Mesenchymal stem cell (in vitro differentiated cells and primary cell): ENCODE measurements around the gene MISP.

ENCODE experiments used
- DNase-seq: peaks from one replicate; pipeline ENCODE4 v3.0.0-alpha.2; 2013
- H2AFZ ChIP-seq: one replicate; pipeline ENCODE4 v1.6.1; 2013; ENCODE audit warnings: low read depth, mild to moderate bottlenecking, control low read depth, inconsistent platforms, low read length, moderate library complexity
- H2AK5ac ChIP-seq: 2 replicates; pipeline ENCODE4 v1.6.1; 2013; ENCODE audit warnings: low read length, moderate library complexity, mild to moderate bottlenecking, inconsistent platforms; ENCODE audit not compliant: severe bottlenecking
- H2BK120ac ChIP-seq: one replicate; pipeline ENCODE4 v1.6.1; 2013; ENCODE audit warnings: low read depth, mild to moderate bottlenecking, inconsistent platforms, low read length, moderate library complexity
- H2BK12ac ChIP-seq, 2 experiments: one replicate each; pipeline ENCODE4 v1.6.1; 2013; ENCODE audit warnings: inconsistent platforms in 2 of 2, low read length in 2 of 2, mild to moderate bottlenecking in 2 of 2, moderate library complexity in 2 of 2, control low read depth in 1 of 2
- H2BK15ac ChIP-seq: one replicate; pipeline ENCODE4 v1.6.1; 2013; ENCODE audit warnings: mild to moderate bottlenecking, low read depth, inconsistent platforms; ENCODE audit not compliant: poor library complexity, severe bottlenecking
- H2BK5ac ChIP-seq: 2 replicates; pipeline ENCODE4 v1.6.1; 2013; ENCODE audit warnings: low read depth, mild to moderate bottlenecking, low read length, control low read depth, inconsistent platforms; ENCODE audit not compliant: poor library complexity, severe bottlenecking
- H3K14ac ChIP-seq, 2 experiments: one replicate each; pipeline ENCODE4 v1.6.1; 2013; ENCODE audit warnings: inconsistent platforms in 2 of 2, low read length in 2 of 2, control low read depth in 1 of 2, mild to moderate bottlenecking in 1 of 2, moderate library complexity in 1 of 2
- H3K18ac ChIP-seq, 2 experiments: one replicate each; pipeline ENCODE4 v1.6.1; 2013; ENCODE audit warnings: inconsistent platforms in 2 of 2, low read length in 2 of 2, control low read depth in 1 of 2, low read depth in 1 of 2, mild to moderate bottlenecking in 1 of 2
- H3K23ac ChIP-seq, 2 experiments: one replicate each; pipeline ENCODE4 v1.6.1; 2013; ENCODE audit warnings: inconsistent platforms in 2 of 2, low read length in 2 of 2, mild to moderate bottlenecking in 2 of 2, moderate library complexity in 2 of 2, control low read depth in 1 of 2
- H3K27ac ChIP-seq: 2 replicates; pipeline ENCODE4 v1.5.1; 2013; ENCODE audit warnings: mild to moderate bottlenecking, moderate library complexity, low read length, control low read depth, inconsistent platforms; ENCODE audit not compliant: poor library complexity, severe bottlenecking
- H3K27me3 ChIP-seq, 2 experiments: 2 replicates each; pipeline versions ENCODE4 v1.6.1 to v1.7.0; 2013; ENCODE audit warnings: low read length in 2 of 2, mild to moderate bottlenecking in 2 of 2, moderate library complexity in 2 of 2, control low read depth in 1 of 2, inconsistent platforms in 1 of 2; ENCODE audit not compliant: control insufficient read depth in 1 of 2, insufficient read depth in 1 of 2
- H3K36me3 ChIP-seq, 2 experiments: 2 replicates each; pipeline versions ENCODE4 v1.6.1 to v1.7.0; 2013; ENCODE audit warnings: low read length in 2 of 2, control low read depth in 1 of 2, inconsistent platforms in 1 of 2, low read depth in 1 of 2, mild to moderate bottlenecking in 1 of 2; ENCODE audit not compliant: insufficient read depth in 2 of 2, control insufficient read depth in 1 of 2
- H3K4ac ChIP-seq, 2 experiments: one replicate each; pipeline ENCODE4 v1.6.1; 2013; ENCODE audit warnings: inconsistent platforms in 2 of 2, low read length in 2 of 2, mild to moderate bottlenecking in 2 of 2, moderate library complexity in 2 of 2, control low read depth in 1 of 2, low read depth in 1 of 2
- H3K4me1 ChIP-seq: 2 replicates; pipeline ENCODE4 v1.6.1; 2013; ENCODE audit warnings: low read depth, low read length, control low read depth; ENCODE audit not compliant: control insufficient read depth, insufficient read depth
- H3K4me2 ChIP-seq: 2 replicates; pipeline ENCODE4 v1.6.1; 2013; ENCODE audit warnings: low read length, mild to moderate bottlenecking, inconsistent platforms; ENCODE audit not compliant: poor library complexity, severe bottlenecking
- H3K4me3 ChIP-seq, 2 experiments: 2 replicates each; pipeline versions ENCODE4 v1.5.1 to v1.7.0; 2013; ENCODE audit warnings: low read length in 2 of 2, mild to moderate bottlenecking in 2 of 2, control low read depth in 1 of 2, low read depth in 1 of 2; ENCODE audit not compliant: insufficient read depth in 1 of 2
- H3K79me1 ChIP-seq: replicated peaks from 2 replicates; pipeline ENCODE4 v1.6.1; 2013; ENCODE audit warnings: mild to moderate bottlenecking, control low read depth, low read length, inconsistent platforms; ENCODE audit not compliant: poor library complexity, severe bottlenecking
- H3K9ac ChIP-seq: 2 replicates; pipeline ENCODE4 v1.7.0; 2013; ENCODE audit warnings: mild to moderate bottlenecking, low read length, moderate library complexity
- H3K9me3 ChIP-seq: 2 replicates; pipeline ENCODE4 v1.7.0; 2013; ENCODE audit warnings: mild to moderate bottlenecking, low read length; ENCODE audit not compliant: control insufficient read depth
- H4K8ac ChIP-seq: one replicate; pipeline ENCODE4 v1.6.1; 2013; ENCODE audit warnings: inconsistent platforms, mild to moderate bottlenecking, low read length, moderate library complexity
- H4K91ac ChIP-seq: one replicate; pipeline ENCODE4 v1.6.1; 2013; ENCODE audit warnings: mild to moderate bottlenecking, low read length, inconsistent platforms
- WGBS: methylation state at CpG from one replicate; pipeline ENCODE4 v1.1.7; 2013; ENCODE audit warnings: mixed read lengths; 5-methylcytosine and 5-hydroxymethylcytosine counted together

MISP gene

GRCh38 chr19:729965-730668 is 20.8 kb upstream of the MISP start:
- no peak for DNase-seq
- Histone ChIP-seq H2AK5ac (no peak overlapping the region), H2BK120ac (no peak overlapping the region), H2BK12ac (no peak overlapping the region), H3K36me3 (peaks cover 13 to 46% of the 10 kb centered on the region in 2 experiments), H3K18ac (no peak overlapping the region), H3K4me1 (peaks cover 8% of the 10 kb centered on the region), H4K91ac (no peak overlapping the region), H2BK15ac (no peak overlapping the region), H2AFZ (no peak overlapping the region), H3K79me1 (peaks cover 5% of the 10 kb centered on the region), H3K4ac (no peak overlapping the region), H3K4me3 (no peak overlapping the region), H4K8ac (no peak overlapping the region), H3K27ac (no peak overlapping the region), H3K4me2 (no peak overlapping the region), H2BK5ac (no peak overlapping the region), H3K27me3 (no peaks in the 10 kb centered on the region), H3K9ac (no peak overlapping the region), H3K23ac (no peak overlapping the region), H3K14ac (no peak overlapping the region), H3K9me3 (no peaks in the 10 kb centered on the region)
- WGBS: 84% methylated on average over 14 of the region's 14 CpGs

DNA sequence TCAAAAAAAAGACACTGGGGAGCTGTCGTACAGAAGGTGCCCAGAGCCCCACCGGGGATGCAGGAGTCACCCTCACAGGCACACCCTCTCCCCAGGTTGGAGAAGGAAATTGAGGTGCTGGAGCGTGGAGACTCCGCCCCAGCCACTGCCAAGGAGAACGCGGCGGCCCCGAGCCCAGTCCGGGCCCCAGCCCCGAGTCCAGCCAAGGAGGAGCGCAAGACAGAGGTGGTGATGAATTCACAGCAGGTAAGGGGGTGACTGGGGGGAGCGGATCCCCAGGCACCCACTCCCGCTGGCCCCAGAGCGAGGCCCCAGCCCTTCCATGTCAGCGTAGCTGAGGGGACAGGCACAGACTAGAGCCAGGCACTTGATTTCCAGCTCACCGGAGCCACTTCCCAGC is 19.9 kb upstream of the MISP start:
- Histone ChIP-seq H4K91ac (no peak overlapping the region), H2AFZ (no peak overlapping the region), H3K36me3 (peaks cover 13 to 47% of the 10 kb centered on the region in 2 experiments)

GRCh38 chr19:732148-733069 is 18.5 kb upstream of the MISP start:
- H2AK5ac ChIP-seq: no peak overlapping the region
- peaks cover 10% of the 10 kb centered on the region for H3K4me1 ChIP-seq
- no peaks in the 10 kb centered on the region for H3K27me3 ChIP-seq
- H4K8ac ChIP-seq: no peak overlapping the region
- no peak overlapping the region for H3K14ac ChIP-seq
- no peaks in the 10 kb centered on the region for H3K79me1 ChIP-seq
- no peak overlapping the region for H3K18ac ChIP-seq
- H2BK120ac ChIP-seq: no peak overlapping the region
- DNase-seq: no peak
- peak overlapping the region; percentile 55 for H4K91ac ChIP-seq
- peaks cover 15 to 44% of the 10 kb centered on the region in 2 experiments for H3K36me3 ChIP-seq
- H2BK12ac ChIP-seq: no peak overlapping the region
- H3K27ac ChIP-seq: no peak overlapping the region
- H2BK15ac ChIP-seq: no peak overlapping the region
- no peaks in the 10 kb centered on the region for H3K9me3 ChIP-seq
- no peak overlapping the region for H3K4me2 ChIP-seq
- no peak overlapping the region for H3K4ac ChIP-seq
- H2AFZ ChIP-seq: no peak overlapping the region
- H3K23ac ChIP-seq: no peak overlapping the region
- no peak overlapping the region for H2BK5ac ChIP-seq
- WGBS: 89% methylated on average over 24 of the region's 24 CpGs
- no peak overlapping the region for H3K9ac ChIP-seq
- no peak overlapping the region for H3K4me3 ChIP-seq

More for the DNA sequence above, 19.9 kb upstream of the MISP start:
- Histone ChIP-seq H4K8ac (no peak overlapping the region), H3K27ac (no peak overlapping the region), H2BK15ac (no peak overlapping the region), H2BK120ac (no peak overlapping the region), H3K79me1 (no peaks in the 10 kb centered on the region), H3K4me2 (no peak overlapping the region), H3K14ac (no peak overlapping the region), H3K23ac (no peak overlapping the region), H3K4ac (no peak overlapping the region), H3K4me1 (peaks cover 12% of the 10 kb centered on the region), H3K4me3 (no peak overlapping the region), H3K18ac (no peak overlapping the region), H2AK5ac (no peak overlapping the region), H2BK5ac (no peak overlapping the region), H3K9ac (no peak overlapping the region), H2BK12ac (no peak overlapping the region), H3K27me3 (no peaks in the 10 kb centered on the region), H3K9me3 (no peaks in the 10 kb centered on the region)
- WGBS: 90% methylated on average over 14 of the region's 16 CpGs
- DNase-seq: no peak

DNA sequence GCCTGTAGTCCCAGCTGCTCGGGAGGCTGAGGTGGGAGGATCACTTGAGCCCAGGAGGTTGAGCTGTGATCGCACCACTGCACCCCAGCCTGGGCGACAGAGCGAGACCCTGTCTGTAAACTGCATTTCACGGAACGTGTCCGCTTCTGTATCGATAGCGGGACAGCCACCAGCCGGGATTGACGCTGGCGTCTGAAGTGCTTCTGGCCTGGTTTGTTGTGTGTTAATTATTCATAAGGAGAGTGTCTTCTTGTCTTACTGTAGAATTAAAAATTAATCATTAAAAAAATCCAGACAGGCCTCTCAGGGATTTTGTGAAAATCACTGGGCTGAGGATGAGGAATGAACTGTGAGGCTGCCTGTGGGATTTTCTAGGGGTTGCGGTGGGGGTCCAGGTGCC is 16.2 kb upstream of the MISP start:
- Histone ChIP-seq H3K79me1 (no peaks in the 10 kb centered on the region), H3K4me2 (no peak overlapping the region), H3K4ac (no peak overlapping the region), H3K23ac (no peak overlapping the region), H3K27ac (peak overlapping the region; percentile 33), H2BK15ac (no peak overlapping the region), H2AFZ (no peak overlapping the region), H3K14ac (no peak overlapping the region), H2BK120ac (no peak overlapping the region), H3K18ac (no peak overlapping the region), H4K8ac (no peak overlapping the region), H3K4me3 (no peak overlapping the region), H2BK12ac (no peak overlapping the region), H3K36me3 (peaks cover 14 to 41% of the 10 kb centered on the region in 2 experiments), H3K4me1 (peaks cover 18% of the 10 kb centered on the region), H2BK5ac (no peak overlapping the region), H3K9ac (no peak overlapping the region), H3K27me3 (no peaks in the 10 kb centered on the region), H3K9me3 (no peaks in the 10 kb centered on the region), H2AK5ac (no peak overlapping the region), H4K91ac (no peak overlapping the region)
- WGBS: 98% methylated on average over 12 of the region's 13 CpGs
- DNase-seq: no peak
